GM12878 (cell line): ENCODE results near the gene PDE3B.

Experiments
- BRCA1 ChIP-seq: IDR thresholded peaks from 2 replicates; pipeline ENCODE4 v1.6.1; 2011; ENCODE audit warnings: low read depth, low read length, improper control_type of control experiment
- FOS ChIP-seq: IDR thresholded peaks from 3 replicates; pipeline ENCODE4 v1.6.1; 2011; ENCODE audit warnings: borderline replicate concordance; ENCODE audit not compliant: insufficient read length; ENCODE audit errors: extremely low read depth
- MTA2 ChIP-seq: fragments of 450-650 bp; IDR thresholded peaks from 2 replicates; pipeline ENCODE4 v1.6.1; 2016; ENCODE audit warnings: low read depth, mild to moderate bottlenecking, moderate library complexity
- PBX3 ChIP-seq: IDR thresholded peaks from 2 replicates; pipeline ENCODE4 v1.6.1; 2011; ENCODE audit warnings: mild to moderate bottlenecking, low read depth, low read length, moderate library complexity; ENCODE audit not compliant: insufficient replicate concordance
- ZNF592 ChIP-seq: fragments of 450-650 bp; IDR thresholded peaks from 2 replicates; pipeline ENCODE4 v1.6.1; 2017; ENCODE audit warnings: mild to moderate bottlenecking, moderate library complexity
- TF ChIP-seq, protein P1 (sequence below), 3 experiments: IDR thresholded peaks in 2 of 3; conservative IDR thresholded peaks in 1 of 3; 2 replicates each; pipeline ENCODE4 v1.5.1; 2011; ENCODE audit warnings: low read depth in 3 of 3, low read length in 3 of 3, mild to moderate bottlenecking in 3 of 3, control low read depth in 2 of 3, moderate library complexity in 2 of 3, inconsistent platforms in 1 of 3, mixed read lengths in 1 of 3; ENCODE audit not compliant: control insufficient read depth in 2 of 3, insufficient read depth in 1 of 3; ENCODE audit errors: extremely low read depth in 1 of 3

DNA sequence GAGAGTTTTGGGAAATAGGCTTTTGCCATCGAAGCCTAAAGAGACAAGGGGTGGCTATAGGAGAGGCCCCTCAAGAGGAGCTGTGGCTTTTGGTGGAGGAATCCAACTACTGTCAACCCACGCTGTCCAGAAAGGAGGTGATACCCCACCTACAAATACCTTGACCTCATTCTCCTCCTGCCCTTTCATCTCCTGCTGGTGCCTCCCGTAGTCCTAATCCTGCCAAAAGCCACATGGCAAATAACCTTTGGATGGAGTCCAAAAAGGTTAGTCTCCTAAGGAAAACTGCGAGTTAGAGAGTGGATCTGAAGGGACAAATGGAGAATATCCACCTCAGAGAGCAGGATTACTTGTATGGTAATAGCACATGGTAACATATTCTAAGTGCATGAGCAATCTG, 112.7 kb downstream of the PDE3B start:
- TF ChIP-seq FOS = no peak
- TF ChIP-seq, protein P1, sequence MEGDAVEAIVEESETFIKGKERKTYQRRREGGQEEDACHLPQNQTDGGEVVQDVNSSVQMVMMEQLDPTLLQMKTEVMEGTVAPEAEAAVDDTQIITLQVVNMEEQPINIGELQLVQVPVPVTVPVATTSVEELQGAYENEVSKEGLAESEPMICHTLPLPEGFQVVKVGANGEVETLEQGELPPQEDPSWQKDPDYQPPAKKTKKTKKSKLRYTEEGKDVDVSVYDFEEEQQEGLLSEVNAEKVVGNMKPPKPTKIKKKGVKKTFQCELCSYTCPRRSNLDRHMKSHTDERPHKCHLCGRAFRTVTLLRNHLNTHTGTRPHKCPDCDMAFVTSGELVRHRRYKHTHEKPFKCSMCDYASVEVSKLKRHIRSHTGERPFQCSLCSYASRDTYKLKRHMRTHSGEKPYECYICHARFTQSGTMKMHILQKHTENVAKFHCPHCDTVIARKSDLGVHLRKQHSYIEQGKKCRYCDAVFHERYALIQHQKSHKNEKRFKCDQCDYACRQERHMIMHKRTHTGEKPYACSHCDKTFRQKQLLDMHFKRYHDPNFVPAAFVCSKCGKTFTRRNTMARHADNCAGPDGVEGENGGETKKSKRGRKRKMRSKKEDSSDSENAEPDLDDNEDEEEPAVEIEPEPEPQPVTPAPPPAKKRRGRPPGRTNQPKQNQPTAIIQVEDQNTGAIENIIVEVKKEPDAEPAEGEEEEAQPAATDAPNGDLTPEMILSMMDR (IDR thresholded peaks at IDR 0.05 in 2 of 3, conservative IDR thresholded peaks at IDR 0.05 in 1 of 3; ENCODE audit: control insufficient read depth in 2 of 3, extremely low read depth in 1 of 3, insufficient read depth in 1 of 3, low read depth in 3 of 3, low read length in 3 of 3) = no peak
- no peak for TF ChIP-seq BRCA1
- TF ChIP-seq ZNF592 = no peak
- no peak for TF ChIP-seq PBX3
- no peak for TF ChIP-seq MTA2
